ENCODE measurements around the gene HYLS1.
"Not testable (repeated sequence)": the region's sequence is repeated elsewhere in the genome, so short reads cannot be mapped to it uniquely, and the experiment has no call there.

GRCh38 chr11:125857670-125858069, 29.8 kb upstream of the HYLS1 start:
- not testable (repeated sequence) for TF ChIP-seq CTCF, POLR2A, EP300 (IDR thresholded peaks at IDR 0.05)
